A673 (cell line): ENCODE measurements around the gene FABP3.

Source experiments
- EZH2 ChIP-seq: fragments of 200-600 bp; sonication (generic); IDR thresholded peaks from 2 replicates; pipeline ENCODE4 v1.6.1; 2017; ENCODE audit warnings: borderline replicate concordance, low read depth, mild to moderate bottlenecking, mixed read lengths, antibody characterized with exemption, low read length; ENCODE audit not compliant: poor library complexity, severe bottlenecking
- TF ChIP-seq, protein P1 (sequence below): fragments of 300-800, 200-600 bp; sonication (generic); conservative IDR thresholded peaks from 2 replicates; pipeline ENCODE4 v1.5.1; 2017; ENCODE audit warnings: low read depth, mild to moderate bottlenecking, antibody characterized with exemption, low read length, moderate library complexity, mixed read lengths

DNA sequence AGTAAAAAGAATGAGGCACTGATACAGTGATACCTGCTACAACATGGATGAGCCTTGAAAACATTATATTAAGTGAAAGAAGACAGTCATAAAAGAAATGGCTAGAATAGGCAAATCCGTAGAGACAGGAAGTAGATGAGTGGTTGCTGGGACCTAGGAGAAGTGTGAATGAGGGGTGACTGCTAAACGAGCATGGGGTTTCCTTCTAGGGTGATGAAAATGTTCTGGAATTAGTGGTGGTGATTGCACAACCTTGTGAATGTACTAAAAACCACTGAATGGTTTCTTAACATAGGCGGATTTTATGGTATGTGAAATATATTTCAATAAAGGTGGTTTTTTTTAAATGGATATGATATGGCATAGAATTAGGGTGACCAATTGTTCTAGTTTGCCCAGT is 27.5 kb upstream of the FABP3 start:
- TF ChIP-seq, protein P1, sequence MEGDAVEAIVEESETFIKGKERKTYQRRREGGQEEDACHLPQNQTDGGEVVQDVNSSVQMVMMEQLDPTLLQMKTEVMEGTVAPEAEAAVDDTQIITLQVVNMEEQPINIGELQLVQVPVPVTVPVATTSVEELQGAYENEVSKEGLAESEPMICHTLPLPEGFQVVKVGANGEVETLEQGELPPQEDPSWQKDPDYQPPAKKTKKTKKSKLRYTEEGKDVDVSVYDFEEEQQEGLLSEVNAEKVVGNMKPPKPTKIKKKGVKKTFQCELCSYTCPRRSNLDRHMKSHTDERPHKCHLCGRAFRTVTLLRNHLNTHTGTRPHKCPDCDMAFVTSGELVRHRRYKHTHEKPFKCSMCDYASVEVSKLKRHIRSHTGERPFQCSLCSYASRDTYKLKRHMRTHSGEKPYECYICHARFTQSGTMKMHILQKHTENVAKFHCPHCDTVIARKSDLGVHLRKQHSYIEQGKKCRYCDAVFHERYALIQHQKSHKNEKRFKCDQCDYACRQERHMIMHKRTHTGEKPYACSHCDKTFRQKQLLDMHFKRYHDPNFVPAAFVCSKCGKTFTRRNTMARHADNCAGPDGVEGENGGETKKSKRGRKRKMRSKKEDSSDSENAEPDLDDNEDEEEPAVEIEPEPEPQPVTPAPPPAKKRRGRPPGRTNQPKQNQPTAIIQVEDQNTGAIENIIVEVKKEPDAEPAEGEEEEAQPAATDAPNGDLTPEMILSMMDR = no peak
- TF ChIP-seq EZH2 = no peak
